WERI-Rb-1 (cell line): ENCODE results near the gene TRIM33.

Experiments used
- DNase-seq: peaks from one replicate; pipeline ENCODE4 v3.0.0-alpha.2; 2020
- H3K27ac ChIP-seq: fragments of 250-450 bp; sonication (Bioruptor Pico); 2 replicates; pipeline ENCODE4 v1.5.1; 2020; ENCODE audit warnings: mild to moderate bottlenecking, moderate library complexity
- H3K27me3 ChIP-seq: fragments of 250-450 bp; sonication (Bioruptor Pico); 2 replicates; pipeline ENCODE4 v1.5.1; 2021; ENCODE audit warnings: mild to moderate bottlenecking, low read depth, moderate library complexity; ENCODE audit not compliant: insufficient read depth, severe bottlenecking
- H3K36me3 ChIP-seq: fragments of 250-450 bp; sonication (Bioruptor Pico); 2 replicates; pipeline ENCODE4 v1.5.1; 2020; ENCODE audit warnings: mild to moderate bottlenecking, moderate library complexity
- H3K4me3 ChIP-seq: 2 replicates; pipeline ENCODE4 v1.5.1; 2011; ENCODE audit warnings: low read depth, mild to moderate bottlenecking, control low read depth, low read length
- H3K9me3 ChIP-seq: fragments of 250-450 bp; sonication (Bioruptor Pico); 2 replicates; pipeline ENCODE4 v1.5.1; 2021; ENCODE audit warnings: mild to moderate bottlenecking, moderate library complexity; ENCODE audit not compliant: severe bottlenecking
- CTCF ChIP-seq: IDR thresholded peaks from 2 replicates; pipeline ENCODE4 v1.5.1; 2011; ENCODE audit warnings: low read depth, mild to moderate bottlenecking, control low read depth, inconsistent platforms, low read length

Gene TRIM33

DNA sequence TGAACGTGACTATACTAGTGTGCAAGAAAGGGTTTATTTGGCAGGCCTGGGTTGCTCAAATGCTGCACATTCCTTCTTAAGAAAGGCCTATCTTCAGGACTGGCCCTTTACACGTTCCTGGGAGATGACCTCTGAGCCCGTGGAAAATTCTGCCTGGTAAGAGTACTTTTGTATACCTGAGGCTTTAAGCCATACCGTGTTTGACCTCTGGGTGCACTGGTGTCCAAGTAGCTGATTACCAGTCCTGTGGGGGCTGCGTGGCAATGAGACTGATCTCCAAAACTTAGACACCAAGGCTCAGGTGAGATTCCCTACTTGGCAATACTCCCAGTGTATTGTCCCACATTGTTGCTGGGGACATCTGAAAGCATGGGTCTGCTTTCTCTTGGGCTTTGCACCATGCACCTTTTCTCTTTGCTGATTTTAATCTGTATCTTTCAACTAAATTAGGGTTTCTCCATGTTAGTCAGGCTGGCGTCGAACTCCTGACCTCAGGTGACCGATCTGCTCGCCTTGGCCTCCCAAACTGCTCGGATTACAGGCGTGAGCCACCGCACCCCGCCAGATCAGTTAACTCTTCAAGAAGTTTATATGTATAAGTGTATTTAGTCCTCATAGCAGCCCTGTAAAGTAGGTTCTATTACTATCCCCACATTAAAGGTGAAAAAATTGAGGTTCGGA is 44.5 kb downstream of the TRIM33 start:
- no peaks in the 10 kb centered on the region for H3K9me3 ChIP-seq
- no peak for TF ChIP-seq CTCF
- no peak for DNase-seq
- H3K4me3 ChIP-seq = no peak overlapping the region
- H3K27ac ChIP-seq = no peak overlapping the region
- H3K27me3 ChIP-seq = no peaks in the 10 kb centered on the region
- H3K36me3 ChIP-seq = peaks cover 5% of the 10 kb centered on the region

- Histone ChIP-seq H3K27me3 (no peaks in the 10 kb centered on the region), H3K4me3 (no peak overlapping the region), H3K36me3 (peaks cover 11% of the 10 kb centered on the region), H3K27ac (no peak overlapping the region), H3K9me3 (no peaks in the 10 kb centered on the region)
- TF ChIP-seq CTCF = no peak
- no peak for DNase-seq
Measured at GRCh38 chr1:114462963-114463362, 48.0 kb downstream of the TRIM33 start.

- no peak for TF ChIP-seq CTCF
- Histone ChIP-seq H3K27ac (no peak overlapping the region), H3K27me3 (no peaks in the 10 kb centered on the region), H3K4me3 (no peak overlapping the region), H3K36me3 (peaks cover 11% of the 10 kb centered on the region), H3K9me3 (no peaks in the 10 kb centered on the region)
- no peak for DNase-seq
Measured at GRCh38 chr1:114462341-114462740, 48.7 kb downstream of the TRIM33 start.

GRCh38 chr1:114458237-114458777 is 52.7 kb downstream of the TRIM33 start:
- Histone ChIP-seq H3K36me3 (peaks cover 44% of the 10 kb centered on the region), H3K27ac (no peak overlapping the region), H3K4me3 (no peak overlapping the region), H3K27me3 (no peaks in the 10 kb centered on the region), H3K9me3 (no peaks in the 10 kb centered on the region)
- TF ChIP-seq CTCF = no peak
- no peak for DNase-seq

DNA sequence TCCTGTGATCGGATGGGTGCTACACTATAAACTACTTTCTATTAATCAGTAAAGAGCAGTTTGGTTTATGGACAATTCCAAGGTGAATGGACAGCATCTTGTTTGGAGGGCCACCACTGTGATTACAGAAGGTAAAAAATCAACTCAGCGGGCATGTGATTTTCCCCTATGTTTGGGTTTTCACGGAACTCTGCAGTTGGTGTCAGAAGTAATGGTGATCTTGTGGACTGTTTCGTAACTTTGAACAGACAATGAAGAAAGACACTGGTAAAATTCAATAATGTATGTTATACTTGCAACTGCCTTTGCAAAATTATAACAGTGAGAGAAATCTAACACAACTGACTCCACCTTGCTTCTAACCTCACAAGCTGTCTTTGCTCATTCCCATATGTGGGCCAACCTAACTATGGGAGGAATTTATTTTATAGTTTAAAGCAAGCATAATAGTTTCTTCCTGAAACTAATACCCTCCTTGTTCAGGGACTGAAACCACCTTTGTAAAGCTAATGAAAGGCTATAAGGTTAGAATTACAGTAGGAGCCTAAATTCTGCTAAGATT is 53.2 kb downstream of the TRIM33 start:
- Histone ChIP-seq H3K9me3 (no peaks in the 10 kb centered on the region), H3K36me3 (peaks cover 46% of the 10 kb centered on the region), H3K4me3 (no peak overlapping the region), H3K27me3 (no peaks in the 10 kb centered on the region), H3K27ac (no peak overlapping the region)
- DNase-seq = no peak
- no peak for TF ChIP-seq CTCF
